ENCODE measurements around the gene SPATS2L.

The SPATS2L gene

DNA sequence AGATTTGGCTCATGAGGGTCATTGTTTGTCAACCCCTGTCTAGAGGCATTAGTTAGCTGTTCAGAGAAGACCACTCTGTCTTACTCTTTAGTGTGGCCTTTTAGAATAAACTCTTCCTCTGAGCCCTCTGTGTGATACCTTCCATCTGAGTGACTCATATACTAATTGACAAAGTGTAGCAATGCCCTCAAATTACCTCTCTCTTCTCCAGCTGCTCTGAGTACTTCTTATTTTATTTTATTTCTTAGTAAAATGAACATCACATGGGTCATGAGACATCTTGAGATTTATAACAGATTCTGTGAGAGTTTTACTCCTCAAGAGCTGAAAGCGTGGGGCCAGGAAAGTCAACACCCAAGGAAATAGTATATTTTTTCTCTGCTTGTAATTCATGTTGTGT lies 136.0 kb downstream of the SPATS2L start:
- no peak for DNase-seq (ENCODE audit: low spot score)

DNA sequence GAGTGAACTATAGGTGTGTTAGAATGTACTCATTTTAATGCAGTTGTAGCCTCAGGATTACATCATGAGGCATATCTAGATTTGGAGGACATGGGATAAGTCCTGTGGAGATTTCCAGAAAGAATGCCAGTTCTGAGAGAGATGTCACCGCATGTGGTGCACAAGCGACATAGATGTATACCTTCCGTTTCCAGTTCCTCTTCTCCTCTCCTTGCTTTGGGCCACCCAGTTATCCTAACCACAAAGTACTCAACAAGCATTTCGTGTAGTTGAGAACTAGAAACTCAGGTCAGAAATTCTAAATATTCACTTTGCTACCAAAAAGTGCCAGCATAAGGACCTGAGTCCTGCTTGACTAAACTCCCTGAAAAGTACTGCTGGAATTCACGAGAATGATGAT lies 136.9 kb downstream of the SPATS2L start:
- no peak for DNase-seq (ENCODE audit: low spot score)

DNA sequence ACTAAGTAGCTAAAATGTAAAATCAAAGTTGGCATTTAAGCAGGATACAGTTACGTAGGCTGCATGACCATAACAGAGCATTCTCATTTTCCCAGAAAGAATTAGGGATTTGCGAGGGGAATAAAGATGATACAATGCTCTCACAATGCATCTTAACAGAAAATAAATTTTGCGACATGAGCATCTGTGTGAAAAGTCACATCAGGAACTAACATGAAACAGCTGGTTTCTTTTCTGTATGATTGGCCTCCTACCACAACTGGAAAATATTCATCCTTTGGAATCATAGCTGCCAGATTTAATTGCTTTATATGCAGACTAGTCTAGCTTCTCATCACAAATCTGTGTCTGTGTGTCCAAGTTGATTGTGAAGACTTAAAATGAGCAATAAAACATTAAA lies 137.4 kb downstream of the SPATS2L start:
- DNase-seq (ENCODE audit: low spot score), result no peak

DNA sequence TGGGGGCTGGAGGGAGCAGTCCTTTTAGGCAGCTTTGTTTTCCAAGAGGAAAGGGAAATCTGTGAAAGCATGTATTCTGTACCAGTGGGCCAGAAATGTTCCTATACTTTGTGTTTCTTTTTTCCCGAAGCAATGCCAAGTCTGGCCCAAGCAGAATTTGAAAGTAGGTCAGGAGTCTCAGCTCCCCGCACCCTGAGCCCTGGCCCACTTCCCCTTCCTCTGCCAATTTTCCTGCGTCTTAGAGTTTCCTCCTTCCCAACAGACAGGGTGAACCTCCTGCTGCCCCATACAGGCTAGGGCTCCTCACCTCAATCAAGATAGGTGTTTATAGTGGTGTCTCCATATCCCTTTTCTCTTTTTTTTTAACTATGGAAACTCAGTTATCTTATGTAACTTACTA lies 138.0 kb downstream of the SPATS2L start:
- no peak for DNase-seq (ENCODE audit: low spot score)

DNA sequence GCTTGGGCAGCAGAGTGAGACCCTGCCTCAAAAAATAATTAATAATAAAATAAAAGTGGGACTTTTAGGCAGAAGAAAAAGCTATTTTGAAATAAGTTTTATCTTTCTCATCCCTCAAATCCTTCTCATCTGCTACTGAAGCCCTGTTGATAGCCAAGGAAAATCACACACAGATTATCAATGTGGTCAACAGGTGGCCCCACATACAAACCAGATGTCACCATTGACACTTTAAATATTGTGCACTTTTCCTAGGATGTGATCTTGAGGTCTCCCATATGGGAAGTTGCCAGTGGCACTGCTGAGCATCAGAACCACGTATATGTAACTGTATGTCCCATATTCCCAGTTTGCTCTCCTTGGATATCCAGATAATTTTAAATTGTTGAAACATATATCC lies 138.8 kb downstream of the SPATS2L start:
- no peak for DNase-seq (ENCODE audit: low spot score)

DNA sequence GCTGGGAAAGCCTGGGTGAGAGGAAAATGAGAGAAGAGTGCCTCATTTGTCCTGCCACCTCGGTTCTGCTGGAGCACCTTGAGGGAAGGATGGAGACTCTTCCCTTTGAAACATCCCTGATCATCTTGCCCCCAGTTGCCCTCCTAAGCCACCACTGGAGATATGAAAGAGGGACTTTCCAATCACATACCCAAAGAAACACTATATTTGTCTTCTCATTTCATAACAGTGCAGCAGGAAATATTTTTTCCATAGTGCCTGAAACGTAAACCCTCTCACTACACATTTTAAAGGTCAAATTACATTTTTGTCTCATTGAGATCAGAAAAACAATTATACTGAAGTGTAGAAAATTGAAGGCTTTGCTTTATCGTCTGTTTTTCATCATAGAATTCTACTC lies 140.1 kb downstream of the SPATS2L start:
- no peak for DNase-seq (ENCODE audit: low spot score)

DNA sequence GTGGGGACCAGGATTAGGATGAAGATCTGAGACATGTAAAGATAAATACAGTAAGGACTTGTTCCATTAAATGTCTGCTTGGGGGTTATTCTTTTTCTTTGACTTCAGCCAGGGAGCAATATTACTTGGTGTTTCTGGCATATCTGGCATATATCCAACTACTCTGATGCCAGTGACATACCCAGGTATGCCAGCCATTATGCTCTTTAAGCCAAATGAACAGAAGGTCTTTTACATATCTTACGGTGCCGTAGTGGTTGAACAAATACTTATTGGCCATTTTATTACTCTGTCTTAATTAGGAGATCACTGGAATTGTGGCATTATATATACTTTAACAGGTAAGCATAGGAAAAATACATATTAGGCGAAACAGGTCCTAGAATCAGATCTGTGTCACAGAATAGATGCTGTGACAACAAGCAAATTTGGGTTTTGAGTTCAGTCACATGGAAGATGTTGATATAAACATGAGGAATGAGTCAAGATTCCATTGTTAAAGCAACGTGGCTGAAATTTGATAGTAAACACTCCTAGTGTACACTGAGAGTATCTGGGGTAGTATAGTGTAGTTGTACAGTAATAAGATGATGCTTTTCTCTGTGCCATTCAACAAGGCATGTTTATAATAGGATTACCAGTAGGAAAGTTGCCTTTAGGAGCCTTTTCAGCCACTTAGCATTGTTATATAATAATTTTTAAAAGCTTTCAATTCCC lies 140.8 kb downstream of the SPATS2L start:
- no peak for DNase-seq (ENCODE audit: low spot score)

DNA sequence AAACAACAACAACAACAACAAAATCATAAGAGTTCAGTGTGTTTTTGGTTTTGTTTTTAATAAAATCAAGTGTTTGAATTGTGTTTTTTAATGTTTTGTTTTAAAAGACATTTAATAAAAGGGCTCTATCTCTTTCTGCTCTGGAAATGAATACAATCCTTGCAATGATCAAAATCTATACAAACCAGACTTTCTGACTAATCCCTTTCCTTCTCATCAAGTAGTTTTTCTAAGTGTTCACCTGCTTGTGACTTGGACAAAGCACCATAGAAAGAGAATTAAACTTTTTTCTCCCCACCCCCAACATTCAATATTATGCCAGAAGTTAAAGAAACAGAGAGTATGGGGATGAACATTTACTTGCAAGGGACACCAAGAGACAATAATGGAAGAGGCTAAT lies 142.0 kb downstream of the SPATS2L start:
- DNase-seq (ENCODE audit: low spot score), result no peak

DNA sequence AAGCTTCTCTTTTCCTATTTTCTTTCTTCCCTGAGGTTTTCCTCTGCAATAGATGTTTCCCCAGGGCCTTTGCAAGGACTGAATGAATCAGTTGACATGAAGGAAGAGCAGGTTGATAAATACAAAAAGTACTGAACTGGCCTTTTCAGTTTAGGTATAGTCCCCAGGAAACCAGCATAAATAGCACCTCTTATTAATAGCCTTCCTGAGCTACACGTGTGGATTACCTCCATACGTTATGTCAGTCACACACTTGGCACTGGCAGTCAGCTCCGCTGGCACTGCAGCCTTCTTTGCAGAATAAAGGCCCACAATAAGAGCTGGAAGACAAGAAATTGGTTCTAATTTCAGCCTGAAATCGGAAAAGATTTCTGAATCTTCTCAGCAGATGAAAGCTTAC lies 142.7 kb downstream of the SPATS2L start:
- no peak for DNase-seq (ENCODE audit: low spot score)

DNA sequence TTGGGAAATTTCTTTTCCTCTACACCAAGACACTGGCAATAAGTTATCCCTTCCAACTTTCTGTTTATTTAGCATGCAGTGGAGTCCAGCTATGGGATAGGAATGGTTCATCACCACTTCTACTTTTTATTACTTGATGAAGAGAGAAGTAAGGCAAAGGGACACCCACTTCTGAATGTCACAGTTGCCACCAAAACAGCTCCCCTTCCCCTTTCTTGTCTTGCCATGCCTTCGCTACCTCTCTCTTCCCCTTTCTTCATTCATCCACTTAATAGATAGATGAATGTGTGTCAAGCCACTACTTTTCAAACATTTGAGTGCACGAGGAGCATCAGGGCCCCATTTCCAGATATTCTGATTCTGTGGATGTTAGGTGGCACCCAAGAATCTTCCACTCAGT lies 143.8 kb downstream of the SPATS2L start:
- no peak for DNase-seq (ENCODE audit: low spot score)

DNA sequence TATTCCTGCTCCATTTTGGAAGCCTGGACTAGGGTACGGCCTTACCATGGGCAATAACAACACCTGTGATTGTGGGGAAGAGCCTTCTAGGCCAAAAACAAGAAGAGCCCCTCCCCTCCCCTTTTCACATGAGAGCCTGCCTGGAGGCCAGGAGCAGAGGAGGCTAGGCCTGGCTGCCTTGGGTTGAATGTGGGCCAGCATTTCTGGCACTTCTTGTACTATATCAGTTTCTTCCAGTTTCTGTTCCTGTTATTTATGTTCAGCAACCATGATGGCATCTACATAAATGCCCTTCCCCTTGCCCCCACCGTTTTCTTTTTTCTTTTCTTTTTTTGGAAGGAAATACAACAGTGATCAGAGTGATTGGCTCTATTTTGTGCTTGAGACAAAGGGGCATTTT lies 145.0 kb downstream of the SPATS2L start:
- DNase-seq (ENCODE audit: low spot score), result no peak

DNA sequence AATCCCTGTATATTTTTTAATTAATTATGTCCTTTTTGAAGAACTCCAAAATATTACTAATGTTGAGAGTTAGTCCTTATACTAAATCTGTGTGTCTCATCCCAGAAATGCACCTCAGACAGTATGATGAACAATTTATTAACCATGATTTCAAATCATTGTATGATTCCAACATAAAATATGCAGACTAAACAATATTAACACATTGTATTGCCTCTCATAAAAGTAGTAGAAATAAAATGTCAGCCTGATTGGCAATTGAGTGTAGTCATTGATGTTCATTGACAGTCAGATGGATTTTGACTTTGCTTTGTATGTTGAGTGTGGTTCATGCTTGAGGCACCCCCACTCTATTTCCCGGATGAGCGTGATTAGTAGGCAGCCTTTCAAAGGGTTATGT lies 145.9 kb downstream of the SPATS2L start:
- DNase-seq (ENCODE audit: low spot score), result no peak

DNA sequence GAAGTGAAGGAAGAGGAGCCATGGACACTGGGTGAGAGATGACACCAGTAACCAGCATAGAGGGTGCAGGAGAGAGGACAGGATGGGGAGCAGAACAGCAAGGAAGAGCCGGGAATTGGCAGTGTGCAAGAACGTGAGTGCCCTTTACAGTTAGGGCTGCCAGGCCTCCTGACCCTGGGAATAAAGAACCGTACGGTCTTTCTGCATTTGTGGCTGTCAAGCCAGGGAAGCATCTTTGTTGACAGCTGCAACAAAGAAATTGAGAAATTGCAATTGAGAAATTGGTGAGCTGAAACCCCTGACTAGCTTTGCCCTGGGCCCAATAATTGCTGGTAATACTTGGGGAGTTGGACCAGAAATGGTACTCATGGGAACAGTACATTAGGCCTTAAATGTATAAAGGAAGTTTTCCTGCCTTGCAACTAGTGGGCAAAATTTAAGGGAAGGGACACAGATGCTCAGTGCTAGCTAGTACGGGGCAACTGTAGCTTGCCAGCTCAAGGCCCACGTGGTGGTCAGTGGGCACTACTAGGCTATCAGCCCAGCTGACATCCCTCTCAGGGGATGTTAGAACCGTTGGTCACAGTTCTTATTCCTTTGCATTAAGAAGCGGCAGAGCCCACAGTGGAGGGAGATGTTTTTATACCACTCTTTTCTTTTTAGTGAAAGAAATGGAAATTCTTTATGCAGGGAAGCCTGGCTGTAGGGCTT lies 146.8 kb downstream of the SPATS2L start:
- no peak for DNase-seq (ENCODE audit: low spot score)

DNA sequence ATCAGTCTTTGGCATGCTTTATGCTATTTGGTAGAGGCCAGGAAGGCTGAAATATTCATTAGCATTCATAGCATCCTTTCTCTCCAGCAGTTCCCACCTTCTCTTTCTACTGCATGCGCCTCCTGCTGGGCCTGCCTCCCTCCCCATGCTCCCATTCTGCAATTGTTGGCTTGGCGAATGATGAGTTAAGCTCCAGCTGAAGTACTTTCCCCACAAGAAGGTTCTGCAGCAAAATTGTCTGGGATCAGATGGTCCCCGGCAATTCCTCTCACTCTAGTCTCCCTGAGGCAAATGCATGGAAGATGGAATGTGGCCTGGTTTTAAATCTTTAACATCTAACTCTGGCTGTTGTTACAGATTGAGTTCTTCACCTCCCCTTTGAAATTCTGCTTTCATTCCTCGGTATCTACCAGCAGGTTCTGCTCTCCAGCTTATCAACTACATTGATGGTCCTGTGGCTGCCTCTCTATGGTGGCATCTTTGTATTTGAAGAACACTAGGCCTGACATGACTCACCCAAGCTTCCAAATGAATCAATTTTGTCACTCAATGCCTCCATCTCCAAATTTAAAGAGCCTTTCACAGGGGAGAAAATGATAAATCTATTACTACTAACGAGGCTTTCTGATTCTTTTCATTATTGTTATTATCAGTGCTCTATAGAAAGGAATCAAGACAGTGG lies 147.5 kb downstream of the SPATS2L start:
- DNase-seq (ENCODE audit: low spot score), result no peak

DNA sequence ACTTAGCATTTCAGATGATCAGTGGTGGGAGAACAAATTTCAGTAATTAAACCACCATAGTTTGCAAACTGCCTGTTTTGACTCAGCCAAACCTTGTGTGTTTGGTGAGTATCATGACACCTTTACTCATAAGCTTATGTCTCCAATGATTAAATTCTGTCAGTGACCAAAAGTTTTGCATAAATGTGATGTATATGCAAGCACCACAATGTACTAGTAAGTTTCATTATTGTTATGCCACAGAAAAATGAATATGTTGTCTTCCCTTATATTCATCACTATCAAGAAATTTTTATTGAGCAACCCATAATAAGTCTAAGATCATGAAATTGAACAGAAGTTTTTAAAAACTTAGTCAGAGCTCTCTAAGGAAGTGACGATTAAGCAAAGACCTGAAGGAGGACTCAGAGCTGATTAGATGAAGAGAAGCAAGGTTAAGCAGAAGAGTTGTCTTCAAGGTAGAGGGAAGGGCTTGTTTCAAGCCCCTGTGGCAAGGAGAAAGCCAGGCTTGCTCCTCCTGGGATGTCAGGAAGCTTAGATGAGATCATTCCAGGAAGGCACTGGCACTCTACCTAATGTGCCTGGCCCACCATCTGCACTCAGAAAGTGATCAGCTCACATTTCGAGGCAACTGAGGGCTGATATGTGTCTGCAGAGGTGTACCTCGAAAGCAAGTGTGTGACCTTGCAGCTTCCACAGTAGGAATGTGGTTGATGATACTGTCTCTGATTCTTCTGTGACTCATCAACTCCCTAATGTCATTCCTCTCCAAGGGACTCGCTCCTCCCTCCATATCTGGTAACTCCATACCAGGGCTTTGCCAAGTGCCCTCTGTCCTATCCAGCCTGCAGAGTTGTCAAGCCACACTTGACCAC lies 148.7 kb downstream of the SPATS2L start:
- no peak for DNase-seq (ENCODE audit: low spot score)

DNA sequence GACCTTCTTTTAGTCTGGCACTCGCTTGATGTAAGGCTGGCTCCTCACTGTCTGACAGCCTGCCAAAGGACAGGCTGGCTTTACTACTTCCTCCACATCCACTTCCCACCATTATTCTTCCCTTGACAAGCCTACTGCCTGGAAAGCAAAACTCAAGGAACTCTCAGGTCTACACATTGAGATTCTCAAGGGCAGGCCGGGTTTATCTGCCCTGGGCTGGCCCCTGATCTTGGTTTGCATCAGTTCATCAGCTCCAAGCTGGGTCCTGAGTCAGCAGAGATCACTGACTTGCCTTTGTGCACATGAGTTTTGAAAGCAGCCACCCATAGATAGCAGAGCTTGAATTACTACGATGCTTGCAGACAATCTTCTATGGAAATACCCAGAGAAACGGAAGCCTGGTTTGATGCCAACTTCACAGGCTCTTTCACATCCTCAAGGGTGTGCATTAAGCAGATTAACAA lies 149.5 kb downstream of the SPATS2L start:
- no peak for DNase-seq (ENCODE audit: low spot score)

DNA sequence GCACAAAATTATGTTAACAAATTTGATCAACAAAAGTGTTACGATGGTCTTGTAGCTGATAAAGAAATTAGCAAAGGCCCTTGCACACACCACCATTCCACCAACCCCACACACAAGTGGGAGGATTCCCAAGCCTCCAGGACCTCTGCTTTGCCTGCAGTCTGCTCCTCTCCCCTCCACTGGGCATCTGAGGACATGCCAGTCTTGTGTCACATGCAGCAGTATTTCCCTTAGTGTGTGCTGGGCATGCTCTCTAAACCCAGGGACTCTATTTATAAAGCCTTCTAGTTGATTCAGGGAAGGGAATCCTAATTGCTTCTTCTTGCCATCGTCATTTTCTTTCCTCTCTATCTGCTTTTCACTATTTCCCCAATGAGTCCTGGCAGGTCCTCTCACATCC lies 150.1 kb downstream of the SPATS2L start:
- no peak for DNase-seq (ENCODE audit: low spot score)

DNA sequence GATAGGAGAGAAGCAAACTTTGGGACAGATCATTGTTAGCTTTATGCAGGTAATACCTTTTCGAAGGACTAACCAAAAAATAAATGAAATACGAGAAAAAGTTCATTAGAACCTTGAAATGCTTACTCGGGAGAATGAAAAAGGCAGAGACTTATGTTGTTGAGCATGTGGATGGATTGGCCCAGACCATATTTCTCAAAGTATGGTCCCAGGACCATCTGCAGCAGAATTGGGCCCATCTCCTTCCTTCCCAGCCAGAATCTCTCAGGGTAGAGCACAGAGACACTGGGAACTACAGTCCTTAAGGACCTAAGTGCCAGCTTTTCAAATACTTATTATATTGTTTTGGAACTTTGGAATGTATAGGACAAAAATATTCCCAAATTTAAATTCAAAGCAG lies 152.6 kb downstream of the SPATS2L start:
- no peak for DNase-seq (ENCODE audit: low spot score)

DNA sequence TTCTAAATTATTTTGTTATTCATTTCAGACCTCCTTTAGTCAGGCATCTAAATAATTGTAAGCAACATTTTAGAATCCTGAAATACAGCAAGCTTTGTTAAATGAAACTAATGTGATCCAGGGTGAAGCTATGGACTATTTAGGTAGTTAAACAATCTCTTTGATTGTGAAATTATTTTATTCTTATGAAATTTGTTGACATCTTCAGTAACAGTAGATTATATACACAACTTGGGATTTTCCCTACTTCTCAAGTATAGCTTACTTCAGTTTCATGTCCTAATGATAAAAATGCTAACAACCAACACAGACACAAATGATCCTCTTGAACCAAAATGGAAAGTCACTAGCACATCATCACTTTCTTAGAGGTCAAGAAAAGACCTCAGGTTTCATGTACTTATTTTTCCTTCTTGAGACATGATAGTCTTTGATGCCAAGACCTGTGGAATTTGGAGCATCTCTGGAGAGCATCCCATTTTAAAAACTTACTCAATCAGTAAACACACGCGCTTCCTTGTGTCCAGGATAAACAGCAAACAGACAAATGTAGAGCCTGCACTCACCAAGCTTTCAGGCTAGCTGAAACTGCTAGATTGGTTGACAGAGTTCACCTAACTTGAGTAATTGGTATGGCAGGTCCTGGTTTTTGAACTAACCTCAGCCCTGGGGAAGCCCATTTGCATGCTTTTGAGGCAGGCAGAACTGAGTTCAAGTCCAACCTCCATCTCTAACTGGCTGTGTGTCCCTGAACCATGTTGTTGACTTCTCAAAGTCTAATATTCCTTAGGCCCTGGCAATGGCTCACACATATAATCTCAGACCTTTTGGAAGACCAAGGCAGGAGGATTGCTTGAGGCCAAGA lies 155.6 kb downstream of the SPATS2L start:
- DNase-seq (ENCODE audit: low spot score), result no peak

DNA sequence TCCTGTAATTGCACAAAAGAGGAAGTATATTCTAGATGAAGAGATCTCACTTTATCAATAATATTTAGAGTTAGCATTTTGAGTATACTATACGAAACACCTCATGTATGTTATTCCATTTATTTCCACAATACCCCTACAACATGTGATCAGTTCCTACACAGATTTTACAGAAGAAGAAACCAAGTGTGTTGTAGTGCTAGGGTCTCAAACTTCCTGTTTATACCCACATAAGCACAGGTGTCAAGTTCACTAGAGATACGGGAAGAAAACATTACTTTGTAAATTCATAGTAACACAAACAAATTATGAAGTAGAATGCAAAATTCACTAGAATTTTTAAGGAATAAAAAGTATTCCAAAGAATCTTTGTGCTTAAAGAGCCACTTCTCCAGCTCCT lies 157.0 kb downstream of the SPATS2L start:
- no peak for DNase-seq (ENCODE audit: low spot score)

Measured in left forelimb (tissue), 1 donor.